H9 (cell line): ENCODE data around the gene COX5B. TPM values are rescaled to one million over a fixed set of nuclear protein-coding genes. Genes with fewer than 3 reads are reported as not detected.

ENCODE experiments used
- DNase-seq: peaks from one replicate; pipeline ENCODE4 v3.0.0-alpha.2; 2017
- H2AFZ ChIP-seq: one replicate; pipeline ENCODE4 v1.6.1; 2013; ENCODE audit warnings: mild to moderate bottlenecking, low read length, control low read depth, moderate library complexity
- H2AK5ac ChIP-seq: 2 replicates; pipeline ENCODE4 v1.6.1; 2013; ENCODE audit warnings: low read length, control low read depth, mixed read lengths; ENCODE audit not compliant: insufficient read length
- H2BK120ac ChIP-seq: one replicate; pipeline ENCODE4 v1.6.1; 2013; ENCODE audit warnings: low read depth, mild to moderate bottlenecking, low read length, control low read depth, inconsistent platforms; ENCODE audit not compliant: poor library complexity, severe bottlenecking
- H2BK12ac ChIP-seq: 2 replicates; pipeline ENCODE4 v1.6.1; 2013; ENCODE audit warnings: low read length, control low read depth, mixed read lengths, low read depth; ENCODE audit not compliant: insufficient read length
- H2BK15ac ChIP-seq: 2 replicates; pipeline ENCODE4 v1.6.1; 2013; ENCODE audit warnings: low read depth, low read length, control low read depth
- H2BK20ac ChIP-seq: one replicate; pipeline ENCODE4 v1.6.1; 2013; ENCODE audit warnings: low read depth, mild to moderate bottlenecking, low read length, control low read depth, inconsistent platforms; ENCODE audit not compliant: poor library complexity, severe bottlenecking
- H2BK5ac ChIP-seq: 2 replicates; pipeline ENCODE4 v1.6.1; 2013; ENCODE audit warnings: low read length, control low read depth, mixed read lengths; ENCODE audit not compliant: insufficient read length
- H3K14ac ChIP-seq: 2 replicates; pipeline ENCODE4 v1.6.1; 2013; ENCODE audit warnings: low read length, control low read depth; ENCODE audit not compliant: insufficient read depth
- H3K18ac ChIP-seq: 2 replicates; pipeline ENCODE4 v1.6.1; 2013; ENCODE audit warnings: low read depth, mild to moderate bottlenecking, mixed read lengths, low read length, control low read depth; ENCODE audit not compliant: insufficient read length
- H3K23ac ChIP-seq: 2 replicates; pipeline ENCODE4 v1.6.1; 2013; ENCODE audit warnings: low read length, control low read depth, mixed read lengths, low read depth; ENCODE audit not compliant: insufficient read length
- H3K23me2 ChIP-seq: 2 replicates; pipeline ENCODE4 v1.6.1; 2013; ENCODE audit warnings: low read depth, mild to moderate bottlenecking, mixed read lengths, low read length, control low read depth; ENCODE audit not compliant: insufficient read length, poor library complexity, severe bottlenecking
- H3K27ac ChIP-seq: 2 replicates; pipeline ENCODE4 v1.5.1; 2013; ENCODE audit warnings: low read length, control low read depth, mixed read lengths, low read depth; ENCODE audit not compliant: insufficient read length
- H3K27me3 ChIP-seq: 2 replicates; pipeline ENCODE4 v1.6.1; 2013; ENCODE audit warnings: low read length, control low read depth, inconsistent platforms; ENCODE audit not compliant: insufficient read depth
- H3K4ac ChIP-seq: 2 replicates; pipeline ENCODE4 v1.6.1; 2013; ENCODE audit warnings: low read depth, mild to moderate bottlenecking, control low read depth, inconsistent platforms, low read length, moderate library complexity
- H3K4me1 ChIP-seq: 2 replicates; pipeline ENCODE4 v1.6.1; 2013; ENCODE audit warnings: low read length, control low read depth, inconsistent platforms; ENCODE audit not compliant: insufficient read depth
- H3K4me2 ChIP-seq: 2 replicates; pipeline ENCODE4 v1.6.1; 2013; ENCODE audit warnings: low read length, control low read depth, mixed read lengths; ENCODE audit not compliant: insufficient read length, insufficient read depth
- H3K56ac ChIP-seq: 2 replicates; pipeline ENCODE4 v1.6.1; 2013; ENCODE audit warnings: low read depth, mild to moderate bottlenecking, mixed read lengths, low read length, control low read depth; ENCODE audit not compliant: insufficient read length
- H3K79me1 ChIP-seq: 2 replicates; pipeline ENCODE4 v1.6.1; 2013; ENCODE audit warnings: low read depth, mild to moderate bottlenecking, moderate library complexity, low read length, control low read depth, inconsistent platforms; ENCODE audit not compliant: insufficient read depth, poor library complexity, severe bottlenecking
- H3K79me2 ChIP-seq: 2 replicates; pipeline ENCODE4 v1.6.1; 2013; ENCODE audit warnings: low read length, control low read depth, inconsistent platforms; ENCODE audit not compliant: insufficient read depth
- H3K9ac ChIP-seq: 2 replicates; pipeline ENCODE4 v1.6.1; 2013; ENCODE audit warnings: low read length, control low read depth, mixed read lengths; ENCODE audit not compliant: insufficient read length; ENCODE audit errors: extremely low read depth
- H3K9me3 ChIP-seq: one replicate; pipeline ENCODE4 v1.6.1; 2013; ENCODE audit warnings: low read depth, low read length, inconsistent platforms; ENCODE audit not compliant: control insufficient read depth
- H3T11ph ChIP-seq: one replicate; pipeline ENCODE4 v1.6.1; 2013; ENCODE audit warnings: mild to moderate bottlenecking, low read length, control low read depth, inconsistent platforms
- H4K20me1 ChIP-seq: one replicate; pipeline ENCODE4 v1.6.1; 2013; ENCODE audit not compliant: control insufficient read depth, insufficient read length, insufficient read depth
- H4K5ac ChIP-seq: 2 replicates; pipeline ENCODE4 v1.6.1; 2013; ENCODE audit warnings: low read depth, mild to moderate bottlenecking, mixed read lengths, low read length, control low read depth; ENCODE audit not compliant: insufficient read length
- H4K8ac ChIP-seq: replicated peaks from 2 replicates; pipeline ENCODE4 v1.6.1; 2013; ENCODE audit warnings: low read length, control low read depth, mixed read lengths, low read depth; ENCODE audit not compliant: insufficient read length
- H4K91ac ChIP-seq: 2 replicates; pipeline ENCODE4 v1.6.1; 2013; ENCODE audit warnings: low read depth, mild to moderate bottlenecking, moderate library complexity, mixed read lengths, low read length, control low read depth; ENCODE audit not compliant: insufficient read length
- H3K27ac Mint-ChIP-seq, 3 experiments: 2 replicates in 2 of 3; 3 replicates in 1 of 3; pipeline ENCODE4 v1.8.0; 2020 to 2021; ENCODE audit warnings: mixed read lengths in 3 of 3, mild to moderate bottlenecking in 1 of 3, moderate library complexity in 1 of 3
- H3K27me3 Mint-ChIP-seq: 2 replicates; pipeline ENCODE4 v1.8.0; 2021; ENCODE audit warnings: low read depth, mild to moderate bottlenecking, moderate library complexity, mixed read lengths
- H3K36me3 Mint-ChIP-seq, 3 experiments: 2 replicates in 2 of 3; 3 replicates in 1 of 3; pipeline ENCODE4 v1.8.0; 2020 to 2021; ENCODE audit warnings: low read depth in 3 of 3, mixed read lengths in 3 of 3; ENCODE audit not compliant: insufficient read depth in 1 of 3
- H3K4me1 Mint-ChIP-seq, 2 experiments: 2 replicates each; pipeline ENCODE4 v1.8.0; 2020; ENCODE audit warnings: mixed read lengths in 2 of 2
- H3K4me3 Mint-ChIP-seq, 2 experiments: 2 replicates in 1 of 2; 3 replicates in 1 of 2; pipeline ENCODE4 v1.8.0; 2020 to 2021; ENCODE audit warnings: mild to moderate bottlenecking in 2 of 2, mixed read lengths in 2 of 2, moderate library complexity in 1 of 2
- H3K9me3 Mint-ChIP-seq, 2 experiments: 2 replicates in 1 of 2; 3 replicates in 1 of 2; pipeline ENCODE4 v1.8.0; 2020; ENCODE audit warnings: mild to moderate bottlenecking in 2 of 2, mixed read lengths in 2 of 2, moderate library complexity in 1 of 2
- WGBS: extraction: QIAGEN DNeasy Blood & Tissue Kit; methylation state at CpG from one replicate; pipeline ENCODE4 v1.1.7; 2013; ENCODE audit warnings: missing lambda C conversion rate, low lambda C conversion rate, mixed read lengths; ENCODE audit not compliant: insufficient read length; ENCODE audit errors: extremely low coverage; 5-methylcytosine and 5-hydroxymethylcytosine counted together
- total RNA-seq: library from RNA; stranded (reverse); gene quantifications from 2 replicates; pipeline ENCODE4 v1.2.1, GENCODE V29; 2021
- TF ChIP-seq, protein P1 (sequence below): fragments of 200-600 bp; sonication (generic); conservative IDR thresholded peaks from 3 replicates; pipeline ENCODE4 v1.8.0; 2021; ENCODE audit warnings: antibody characterized with exemption, mild to moderate bottlenecking

Gene COX5B
- total RNA-seq, 1 experiment from 2014 or later, result 237 TPM

DNA sequence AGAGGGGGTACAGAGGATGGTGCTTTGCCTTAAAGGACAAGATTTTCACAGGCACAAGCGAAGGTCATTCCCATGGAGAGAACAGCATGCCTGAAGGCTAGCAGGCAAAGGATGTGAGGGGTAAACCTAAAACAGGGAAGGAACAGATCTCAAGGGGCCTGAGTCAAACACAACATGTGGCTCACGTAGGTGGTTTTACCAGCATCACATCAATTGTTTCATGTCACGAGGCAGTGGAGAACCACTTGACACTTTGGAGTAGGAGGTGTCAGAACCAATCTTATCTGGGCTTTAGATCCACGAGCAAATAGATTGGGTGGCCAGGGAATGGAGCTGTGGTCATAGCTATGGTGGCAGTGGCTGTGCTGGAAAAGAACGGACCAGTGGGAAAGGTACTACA is 8.4 kb downstream of the COX5B start:
- Histone ChIP-seq H3T11ph (no peak overlapping the region), H2BK15ac (no peak overlapping the region), H3K9me3 (peaks cover 9% of the 10 kb centered on the region), H3K23ac (no peak overlapping the region), H2BK20ac (no peak overlapping the region), H3K4me1 (no peaks in the 10 kb centered on the region), H2AK5ac (no peak overlapping the region), H3K79me2 (no peaks in the 10 kb centered on the region), H3K9ac (no peak overlapping the region), H3K56ac (no peak overlapping the region), H3K27ac (no peak overlapping the region), H3K14ac (no peak overlapping the region), H3K27me3 (no peaks in the 10 kb centered on the region), H4K5ac (no peak overlapping the region), H3K18ac (no peak overlapping the region), H3K23me2 (no peaks in the 10 kb centered on the region), H2BK5ac (no peak overlapping the region), H3K4me2 (no peak overlapping the region), H3K4ac (no peak overlapping the region), H2AFZ (no peak overlapping the region), H3K79me1 (no peaks in the 10 kb centered on the region), H4K91ac (no peak overlapping the region), H2BK120ac (no peak overlapping the region), H4K20me1 (no peaks in the 10 kb centered on the region), H2BK12ac (no peak overlapping the region), H4K8ac (no peak overlapping the region)
- WGBS, result no CpG with 5 or more reads among the region's 5 CpGs
- H3K9me3 Mint-ChIP-seq, result peaks cover 3 to 8% of the 10 kb centered on the region in 2 experiments; a peak in 4 of 5 replicates
- H3K4me1 Mint-ChIP-seq, result no peaks in the 10 kb centered on the region
- peaks cover 1% of the 10 kb centered on the region; the same call in 1 of the 2 replicates for H3K27me3 Mint-ChIP-seq
- H3K4me3 Mint-ChIP-seq, result no peak overlapping the region
- no peak overlapping the region; a peak in 1 of 7 replicates for H3K27ac Mint-ChIP-seq
- TF ChIP-seq, protein P1, sequence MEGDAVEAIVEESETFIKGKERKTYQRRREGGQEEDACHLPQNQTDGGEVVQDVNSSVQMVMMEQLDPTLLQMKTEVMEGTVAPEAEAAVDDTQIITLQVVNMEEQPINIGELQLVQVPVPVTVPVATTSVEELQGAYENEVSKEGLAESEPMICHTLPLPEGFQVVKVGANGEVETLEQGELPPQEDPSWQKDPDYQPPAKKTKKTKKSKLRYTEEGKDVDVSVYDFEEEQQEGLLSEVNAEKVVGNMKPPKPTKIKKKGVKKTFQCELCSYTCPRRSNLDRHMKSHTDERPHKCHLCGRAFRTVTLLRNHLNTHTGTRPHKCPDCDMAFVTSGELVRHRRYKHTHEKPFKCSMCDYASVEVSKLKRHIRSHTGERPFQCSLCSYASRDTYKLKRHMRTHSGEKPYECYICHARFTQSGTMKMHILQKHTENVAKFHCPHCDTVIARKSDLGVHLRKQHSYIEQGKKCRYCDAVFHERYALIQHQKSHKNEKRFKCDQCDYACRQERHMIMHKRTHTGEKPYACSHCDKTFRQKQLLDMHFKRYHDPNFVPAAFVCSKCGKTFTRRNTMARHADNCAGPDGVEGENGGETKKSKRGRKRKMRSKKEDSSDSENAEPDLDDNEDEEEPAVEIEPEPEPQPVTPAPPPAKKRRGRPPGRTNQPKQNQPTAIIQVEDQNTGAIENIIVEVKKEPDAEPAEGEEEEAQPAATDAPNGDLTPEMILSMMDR, result no peak
- peaks cover 39 to 57% (median 56%) of the 10 kb centered on the region in 3 experiments for H3K36me3 Mint-ChIP-seq
- DNase-seq, result no peak
